GM19467 (cell line): Measurements from ENCODE around the gene KIZ.

Experiments
- ATAC-seq: cut with Tn5 transposase; IDR thresholded peaks from one replicate; pipeline ENCODE4 v1.9.1; 2021; ENCODE audit warnings: mild to moderate bottlenecking, moderate library complexity; ENCODE audit not compliant: unreplicated experiment

Gene KIZ

GRCh38 chr20:21104921-21105320 is 21.0 kb upstream of the KIZ start:
- ATAC-seq: no peak

- ATAC-seq: no peak
Observed at GRCh38 chr20:21105429-21106170, 20.3 kb upstream of the KIZ start.

- no peak for ATAC-seq
Observed at GRCh38 chr20:21106171-21107017, 19.5 kb upstream of the KIZ start, which contains the start of gene LINC00237. Gene LINC00237 (minus strand): TSS chr20:21106358.

- ATAC-seq: no peak
Observed at GRCh38 chr20:21109144-21109543, 16.7 kb upstream of the KIZ start.

GRCh38 chr20:21110811-21111210 is 15.1 kb upstream of the KIZ start:
- ATAC-seq: no peak

- no peak for ATAC-seq
Observed at GRCh38 chr20:21111416-21111815, 14.5 kb upstream of the KIZ start.

- no peak for ATAC-seq
Observed at GRCh38 chr20:21113697-21114096, 12.2 kb upstream of the KIZ start.

- ATAC-seq: no peak
Observed at GRCh38 chr20:21114584-21114983, 11.3 kb upstream of the KIZ start.

- ATAC-seq: no peak
Observed at GRCh38 chr20:21117521-21117920, 8.4 kb upstream of the KIZ start.

- no peak for ATAC-seq
Observed at GRCh38 chr20:21118138-21118537, 7.7 kb upstream of the KIZ start.

- ATAC-seq: no peak
Observed at GRCh38 chr20:21118782-21119181, 7.1 kb upstream of the KIZ start.

- ATAC-seq: no peak
Observed at GRCh38 chr20:21124190-21124589, 1.7 kb upstream of the KIZ start.

- ATAC-seq: peak; percentile 6
Observed at GRCh38 chr20:21125072-21125848, 622 bp upstream of the KIZ start.

GRCh38 chr20:21126581-21126870 is 644 bp downstream of the KIZ start:
- no peak for ATAC-seq

- no peak for ATAC-seq
Observed at GRCh38 chr20:21127201-21127981, 1.5 kb downstream of the KIZ start.

GRCh38 chr20:21129861-21130260 is 4.0 kb downstream of the KIZ start:
- no peak for ATAC-seq

GRCh38 chr20:21133404-21133803 is 7.5 kb downstream of the KIZ start:
- no peak for ATAC-seq

GRCh38 chr20:21133917-21134622 is 8.2 kb downstream of the KIZ start:
- ATAC-seq: no peak

- ATAC-seq: no peak
Observed at GRCh38 chr20:21134883-21135493, 9.1 kb downstream of the KIZ start.
